Measurements from ENCODE around the gene NEURL1.
A peak's percentile ranks its signal among the peaks of the same experiment; 100 is the strongest.

Gene NEURL1

GRCh38 chr10:103589074-103589630 is 95.6 kb downstream of the NEURL1 start:
- H3K4me1 ChIP-seq (ENCODE audit: control insufficient read depth in 1 of 2, insufficient read depth in 2 of 2, low read length in 2 of 2), result no peaks in the 10 kb centered on the region
- no peak overlapping the region for H3K14ac ChIP-seq (ENCODE audit: low read length)
- H2BK5ac ChIP-seq (ENCODE audit: low read depth, low read length, poor library complexity), result no peak overlapping the region
- no peak overlapping the region for H3K18ac ChIP-seq (ENCODE audit: low read length)
- H3K27me3 ChIP-seq (ENCODE audit: insufficient read depth, low read length), result no peaks in the 10 kb centered on the region
- no peak overlapping the region for H2AK5ac ChIP-seq (ENCODE audit: low read length)
- H3K9me3 ChIP-seq (ENCODE audit: insufficient read depth, low read depth, low read length), result peaks cover 2% of the 10 kb centered on the region
- no peaks in the 10 kb centered on the region for H3K79me1 ChIP-seq (ENCODE audit: low read length)
- H4K12ac ChIP-seq (ENCODE audit: low read depth, low read length), result no peak overlapping the region
- no peak overlapping the region for H3K4ac ChIP-seq (ENCODE audit: low read depth, low read length)
- H3K4me3 ChIP-seq (ENCODE audit: low read depth, low read length), result no peak overlapping the region
- H3K4me2 ChIP-seq (ENCODE audit: low read length), result no peak overlapping the region
- no peak overlapping the region for H3K9ac ChIP-seq (ENCODE audit: low read length)
- no peak overlapping the region for H2AFZ ChIP-seq (ENCODE audit: insufficient read depth, low read length, poor library complexity)
- no CpG with 5 or more reads among the region's 15 CpGs for WGBS (ENCODE audit: extremely low coverage, insufficient coverage, insufficient read length)
- no peak for DNase-seq
- no peaks in the 10 kb centered on the region for H3K79me2 ChIP-seq (ENCODE audit: control insufficient read depth, insufficient read depth, low read length, poor library complexity)
- no peak overlapping the region for H4K91ac ChIP-seq (ENCODE audit: low read depth, low read length)
- H3K36me3 ChIP-seq (ENCODE audit: control insufficient read depth in 1 of 2, insufficient read depth in 2 of 2, low read length in 2 of 2), result peaks cover 3 to 5% of the 10 kb centered on the region in 2 experiments
- no peak overlapping the region for H3K27ac ChIP-seq (ENCODE audit: low read depth, low read length)
- no peak overlapping the region for H2BK120ac ChIP-seq (ENCODE audit: insufficient read depth, low read length, poor library complexity)
- no peak overlapping the region for H2BK12ac ChIP-seq (ENCODE audit: low read length)
- H3K23ac ChIP-seq (ENCODE audit: low read length), result no peak overlapping the region
- no peak overlapping the region for H4K8ac ChIP-seq (ENCODE audit: low read depth, low read length)

- no peak for DNase-seq
- Histone ChIP-seq H3K79me1 (ENCODE audit: low read length) (no peaks in the 10 kb centered on the region), H2BK120ac (ENCODE audit: insufficient read depth, low read length, poor library complexity) (no peak overlapping the region), H3K27ac (ENCODE audit: low read depth, low read length) (no peak overlapping the region), H2BK12ac (ENCODE audit: low read length) (no peak overlapping the region), H4K91ac (ENCODE audit: low read depth, low read length) (no peak overlapping the region), H3K9ac (ENCODE audit: low read length) (no peak overlapping the region), H3K4me2 (ENCODE audit: low read length) (no peak overlapping the region), H3K36me3 (ENCODE audit: control insufficient read depth in 1 of 2, insufficient read depth in 2 of 2, low read length in 2 of 2) (peaks cover 3% of the 10 kb centered on the region in 2 experiments), H3K18ac (ENCODE audit: low read length) (no peak overlapping the region), H4K12ac (ENCODE audit: low read depth, low read length) (no peak overlapping the region), H3K4me1 (ENCODE audit: control insufficient read depth in 1 of 2, insufficient read depth in 2 of 2, low read length in 2 of 2) (no peaks in the 10 kb centered on the region), H3K9me3 (ENCODE audit: insufficient read depth, low read depth, low read length) (peaks cover 2% of the 10 kb centered on the region), H3K14ac (ENCODE audit: low read length) (no peak overlapping the region), H3K79me2 (ENCODE audit: control insufficient read depth, insufficient read depth, low read length, poor library complexity) (no peaks in the 10 kb centered on the region), H2AK5ac (ENCODE audit: low read length) (no peak overlapping the region), H3K27me3 (ENCODE audit: insufficient read depth, low read length) (no peaks in the 10 kb centered on the region), H3K4ac (ENCODE audit: low read depth, low read length) (no peak overlapping the region), H3K4me3 (ENCODE audit: low read depth, low read length) (no peak overlapping the region), H3K23ac (ENCODE audit: low read length) (no peak overlapping the region), H2AFZ (ENCODE audit: insufficient read depth, low read length, poor library complexity) (no peak overlapping the region), H4K8ac (ENCODE audit: low read depth, low read length) (no peak overlapping the region), H2BK5ac (ENCODE audit: low read depth, low read length, poor library complexity) (no peak overlapping the region)
- WGBS (ENCODE audit: extremely low coverage, insufficient coverage, insufficient read length), result no CpG with 5 or more reads among the region's 20 CpGs
Observed at GRCh38 chr10:103590060-103590459, 96.6 kb downstream of the NEURL1 start.

- Histone ChIP-seq H3K27me3 (ENCODE audit: insufficient read depth, low read length) (no peaks in the 10 kb centered on the region), H4K8ac (ENCODE audit: low read depth, low read length) (no peak overlapping the region), H4K91ac (ENCODE audit: low read depth, low read length) (no peak overlapping the region), H3K36me3 (ENCODE audit: control insufficient read depth in 1 of 2, insufficient read depth in 2 of 2, low read length in 2 of 2) (peaks cover 3% of the 10 kb centered on the region in 2 experiments), H3K79me1 (ENCODE audit: low read length) (no peaks in the 10 kb centered on the region), H3K4me3 (ENCODE audit: low read depth, low read length) (no peak overlapping the region), H4K12ac (ENCODE audit: low read depth, low read length) (no peak overlapping the region), H3K27ac (ENCODE audit: low read depth, low read length) (no peak overlapping the region), H2BK12ac (ENCODE audit: low read length) (no peak overlapping the region), H3K14ac (ENCODE audit: low read length) (no peak overlapping the region), H2AFZ (ENCODE audit: insufficient read depth, low read length, poor library complexity) (no peak overlapping the region), H2BK5ac (ENCODE audit: low read depth, low read length, poor library complexity) (no peak overlapping the region), H3K23ac (ENCODE audit: low read length) (no peak overlapping the region), H2BK120ac (ENCODE audit: insufficient read depth, low read length, poor library complexity) (no peak overlapping the region), H3K4me2 (ENCODE audit: low read length) (no peak overlapping the region), H3K9me3 (ENCODE audit: insufficient read depth, low read depth, low read length) (peaks cover 2% of the 10 kb centered on the region), H3K4me1 (ENCODE audit: control insufficient read depth in 1 of 2, insufficient read depth in 2 of 2, low read length in 2 of 2) (no peaks in the 10 kb centered on the region), H3K9ac (ENCODE audit: low read length) (no peak overlapping the region), H3K18ac (ENCODE audit: low read length) (no peak overlapping the region), H3K4ac (ENCODE audit: low read depth, low read length) (no peak overlapping the region), H3K79me2 (ENCODE audit: control insufficient read depth, insufficient read depth, low read length, poor library complexity) (no peaks in the 10 kb centered on the region), H2AK5ac (ENCODE audit: low read length) (no peak overlapping the region)
- no peak for DNase-seq
- no CpG with 5 or more reads among the region's 6 CpGs for WGBS (ENCODE audit: extremely low coverage, insufficient coverage, insufficient read length)
Observed at GRCh38 chr10:103590744-103591291, 97.3 kb downstream of the NEURL1 start.

- H3K14ac ChIP-seq (ENCODE audit: low read length), result no peak overlapping the region
- DNase-seq, result peak; percentile 43 to 60
- H2AK5ac ChIP-seq (ENCODE audit: low read length), result no peak overlapping the region
- H3K4ac ChIP-seq (ENCODE audit: low read depth, low read length), result no peak overlapping the region
- no CpG with 5 or more reads among the region's 15 CpGs for WGBS (ENCODE audit: extremely low coverage, insufficient coverage, insufficient read length)
- H3K27ac ChIP-seq (ENCODE audit: low read depth, low read length), result no peak overlapping the region
- no peaks in the 10 kb centered on the region for H3K79me2 ChIP-seq (ENCODE audit: control insufficient read depth, insufficient read depth, low read length, poor library complexity)
- H3K27me3 ChIP-seq (ENCODE audit: insufficient read depth, low read length), result no peaks in the 10 kb centered on the region
- no peak overlapping the region for H2AFZ ChIP-seq (ENCODE audit: insufficient read depth, low read length, poor library complexity)
- H4K91ac ChIP-seq (ENCODE audit: low read depth, low read length), result no peak overlapping the region
- H2BK12ac ChIP-seq (ENCODE audit: low read length), result no peak overlapping the region
- no peak overlapping the region for H3K18ac ChIP-seq (ENCODE audit: low read length)
- H3K79me1 ChIP-seq (ENCODE audit: low read length), result no peaks in the 10 kb centered on the region
- no peak overlapping the region for H2BK5ac ChIP-seq (ENCODE audit: low read depth, low read length, poor library complexity)
- H3K36me3 ChIP-seq (ENCODE audit: control insufficient read depth in 1 of 2, insufficient read depth in 2 of 2, low read length in 2 of 2), result peaks cover 3 to 6% of the 10 kb centered on the region in 2 experiments
- H3K9ac ChIP-seq (ENCODE audit: low read length), result no peak overlapping the region
- no peaks in the 10 kb centered on the region for H3K4me1 ChIP-seq (ENCODE audit: control insufficient read depth in 1 of 2, insufficient read depth in 2 of 2, low read length in 2 of 2)
- H3K4me3 ChIP-seq (ENCODE audit: low read depth, low read length), result no peak overlapping the region
- H3K9me3 ChIP-seq (ENCODE audit: insufficient read depth, low read depth, low read length), result peaks cover 2% of the 10 kb centered on the region
- H4K8ac ChIP-seq (ENCODE audit: low read depth, low read length), result no peak overlapping the region
- H4K12ac ChIP-seq (ENCODE audit: low read depth, low read length), result no peak overlapping the region
- H3K4me2 ChIP-seq (ENCODE audit: low read length), result no peak overlapping the region
- no peak overlapping the region for H2BK120ac ChIP-seq (ENCODE audit: insufficient read depth, low read length, poor library complexity)
- no peak overlapping the region for H3K23ac ChIP-seq (ENCODE audit: low read length)
Observed at GRCh38 chr10:103592186-103593021, 98.9 kb downstream of the NEURL1 start.

All from trophoblast cell (in vitro differentiated cells and primary cell).